ENCODE measurements around the gene ELF4.

Gene ELF4

DNA sequence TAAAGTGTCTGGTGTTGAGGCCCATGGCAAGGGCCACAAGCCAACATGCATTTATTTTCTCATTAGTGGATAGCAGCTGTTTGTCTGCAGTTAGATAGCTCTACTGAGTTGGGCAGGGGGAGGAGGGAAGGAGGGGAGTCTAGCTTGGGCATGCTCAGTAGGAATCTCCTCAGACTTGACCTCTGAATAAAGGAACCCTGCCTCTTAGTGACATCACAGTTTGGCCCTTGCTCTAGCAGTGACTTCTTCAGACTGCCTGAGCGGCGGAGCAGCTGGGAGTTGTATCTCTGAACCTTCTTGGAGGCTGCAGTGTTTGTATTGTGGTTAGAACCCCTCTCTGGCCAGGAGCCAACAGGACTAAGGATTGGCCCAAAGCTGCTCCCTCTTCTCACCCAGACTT lies 70.5 kb downstream of the ELF4 start:
- DNase-seq = no peak

DNA sequence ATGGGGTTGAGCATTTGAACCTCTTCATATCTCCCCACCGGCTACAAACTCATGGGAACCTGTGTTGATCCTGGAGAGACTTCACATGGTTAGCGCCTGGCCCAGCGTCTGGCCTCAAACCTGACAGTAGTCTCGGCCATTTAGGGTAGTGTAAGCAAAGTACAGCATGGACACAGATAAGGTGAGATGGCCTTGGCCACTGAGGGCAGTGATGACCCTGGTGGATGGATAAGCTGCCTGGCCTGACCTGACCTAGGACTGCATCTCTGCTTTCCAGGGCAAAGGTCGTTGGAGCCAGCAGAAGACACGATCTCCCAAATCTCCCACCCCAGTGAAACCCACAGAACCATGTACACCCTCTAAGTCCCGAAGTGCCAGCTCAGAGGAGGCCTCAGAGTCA lies 76.1 kb downstream of the ELF4 start:
- DNase-seq = no peak

- DNase-seq = no peak
Observed at GRCh38 chrX:130032552-130032951, 77.7 kb downstream of the ELF4 start.

- no peak for DNase-seq
Observed at GRCh38 chrX:130030826-130031225, 79.5 kb downstream of the ELF4 start.

- DNase-seq = no peak
Observed at GRCh38 chrX:130028196-130028595, 82.1 kb downstream of the ELF4 start.

- no peak for DNase-seq
Observed at GRCh38 chrX:130027569-130027968, 82.7 kb downstream of the ELF4 start.

GRCh38 chrX:130025256-130025655 lies 85.0 kb downstream of the ELF4 start:
- no peak for DNase-seq

GRCh38 chrX:130024127-130024526 lies 86.2 kb downstream of the ELF4 start:
- DNase-seq = no peak

DNA sequence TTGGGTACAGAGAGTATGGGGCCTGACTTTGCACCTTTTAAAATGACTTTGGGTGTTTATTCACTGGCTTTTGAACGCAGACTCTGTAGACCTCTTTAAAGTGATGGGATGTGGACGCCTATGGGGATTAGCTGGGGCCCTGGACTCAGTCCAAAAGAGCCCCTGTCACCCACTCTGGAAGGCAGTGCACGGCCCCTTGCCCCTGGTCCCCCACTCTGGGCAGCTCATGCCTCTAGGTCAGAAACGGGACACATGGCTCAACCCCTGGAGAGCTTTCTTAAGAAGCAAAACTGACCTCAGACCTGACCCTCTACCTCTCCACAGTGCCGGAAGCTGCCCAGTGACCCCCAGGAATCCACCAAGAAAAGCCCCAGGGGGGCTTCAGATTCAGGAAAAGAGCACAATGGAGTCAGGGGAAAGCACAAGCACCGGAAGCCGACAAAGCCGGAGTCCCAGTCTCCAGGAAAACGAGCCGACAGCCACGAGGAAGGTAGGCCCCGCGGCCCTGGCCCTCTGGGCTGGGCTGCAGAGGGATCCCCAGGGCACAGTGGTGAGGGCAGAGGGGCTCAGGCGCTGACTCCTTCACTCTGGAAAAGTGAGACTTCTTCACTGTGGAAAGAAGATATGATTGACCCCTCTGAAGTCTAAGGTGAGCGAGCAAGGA lies 89.5 kb downstream of the ELF4 start:
- no peak for DNase-seq

DNA sequence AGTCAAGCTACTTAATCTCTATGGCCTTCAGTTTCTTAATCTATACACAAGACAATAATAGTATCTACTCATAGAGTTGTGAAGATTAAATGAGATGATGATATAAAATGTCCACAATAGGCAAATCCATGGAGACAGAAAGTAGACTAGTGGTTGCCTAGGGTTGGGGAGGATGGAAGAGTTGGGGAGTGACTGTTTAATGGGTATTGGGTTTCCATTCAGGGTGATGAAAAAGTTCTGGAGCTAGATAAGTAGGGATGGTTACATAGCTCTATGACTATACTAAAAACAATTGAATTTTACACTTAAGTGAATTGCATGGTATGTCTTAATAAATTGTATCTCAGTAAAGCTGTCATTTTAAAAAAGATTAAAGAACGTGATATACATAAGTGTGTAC lies 92.2 kb downstream of the ELF4 start:
- DNase-seq = no peak

DNA sequence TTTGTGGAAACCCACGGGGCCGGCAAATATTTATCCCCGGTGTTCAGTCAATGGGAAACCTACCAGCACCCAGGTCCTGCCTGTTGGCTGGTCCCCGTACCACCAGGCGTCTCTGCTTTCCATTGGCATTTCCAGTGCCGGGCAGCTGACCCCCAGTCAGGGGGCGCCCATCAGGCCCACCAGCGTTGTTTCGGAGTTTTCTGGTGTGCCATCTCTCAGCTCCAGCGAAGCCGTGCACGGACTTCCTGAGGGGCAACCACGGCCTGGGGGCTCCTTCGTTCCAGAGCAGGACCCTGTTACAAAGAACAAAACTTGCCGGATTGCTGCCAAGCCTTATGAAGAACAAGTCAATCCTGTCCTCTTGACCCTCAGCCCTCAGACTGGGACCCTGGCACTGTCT lies 95.1 kb downstream of the ELF4 start:
- DNase-seq = no peak
